Adrenal gland (tissue), 12 donors: ENCODE measurements around the gene ZNF333. TPM values are rescaled to one million over a fixed set of nuclear protein-coding genes. Genes with fewer than 3 reads are reported as not detected.

Source experiments
- DNase-seq, 7 donors: peaks; one replicate each; pipeline ENCODE4 v3.0.0-alpha.2; 2019 to 2020
- H3K27ac ChIP-seq, 5 donors: fragments of 200-600 bp; sonication (generic) in 4 of 5; 1 replicate in 3 of 5; 2 replicates in 2 of 5; pipeline versions ENCODE4 v1.5.1 to v1.8.0; 2016 to 2020; ENCODE audit warnings: mild to moderate bottlenecking in 1 of 5
- H3K27me3 ChIP-seq: fragments of 200-600 bp; 2 replicates; pipeline ENCODE4 v1.8.0; 2021
- H3K36me3 ChIP-seq, 2 donors: fragments of 200-600 bp; replicated peaks in 1 of 2; 1 replicate in 1 of 2; 2 replicates in 1 of 2; pipeline versions ENCODE4 v1.5.1 to v1.8.0; 2018 to 2022
- H3K4me1 ChIP-seq, 2 donors: fragments of 200-600 bp; replicated peaks in 1 of 2; 1 replicate in 1 of 2; 2 replicates in 1 of 2; pipeline versions ENCODE4 v1.5.1 to v1.8.0; 2018 to 2021
- H3K4me3 ChIP-seq, 4 donors: fragments of 200-600 bp; sonication (generic) in 3 of 4; one replicate each; pipeline ENCODE4 v1.5.1; 2016 to 2018
- H3K9me3 ChIP-seq, 3 donors: fragments of 200-600 bp; sonication (generic) in 1 of 3; replicated peaks in 1 of 3; 1 replicate in 2 of 3; 2 replicates in 1 of 3; pipeline versions ENCODE4 v1.5.1 to v1.8.0; 2016 to 2021
- POLR2A ChIP-seq, 2 donors: fragments of 450-650 bp; IDR thresholded peaks; one replicate each; pipeline ENCODE4 v1.6.1; 2017; ENCODE audit warnings: antibody characterized with exemption in 2 of 2, mild to moderate bottlenecking in 2 of 2, moderate library complexity in 1 of 2
- WGBS, 4 donors: extraction: QIAGEN DNeasy Blood & Tissue Kit in 2 of 4; methylation state at CpG; one replicate each; pipeline versions ENCODE4 v1.1.5 to v1.1.7; 2013 to 2017; 5-methylcytosine and 5-hydroxymethylcytosine counted together
- intact Hi-C, 2 donors: fragments of 100-400 bp; cut with DNase I; formaldehyde crosslinking; loops; one replicate each; pipeline versions ENCODE4 v1.14.1 to v1.15.0; 2022 to 2023
- polyA plus RNA-seq, 3 donors: library from polyadenylated mRNA; stranded (reverse); fragments of 200-250 nt in 2 of 3; fragments of 350-450 nt in 1 of 3; fragmentation: Illumina TruSeq in 1 of 3; extraction: RNeasy Lipid Tissue Mini Kit (QIAGEN cat#74804) in 1 of 3; gene quantifications; one replicate each; pipeline ENCODE4 v1.2.3, GENCODE V29; 2013 to 2014
- total RNA-seq, 9 donors: library from RNA; depleted of rRNA in 4 of 9; stranded (reverse); fragments of >200 nt in 4 of 9; fragments of 120-200 nt in 1 of 9; fragmentation: NEBNext Ultra II Directional in 1 of 9; extraction: Animal tissue kit (Norgen Biotek cat#: 25700) in 1 of 9; gene quantifications; one replicate each; pipeline versions ENCODE4 v1.1.0 to v1.2.4, GENCODE V29; 2013 to 2023
- TF ChIP-seq, protein P1 (sequence below), 6 experiments: fragments of 450-650 bp in 4 of 6; fragments of 200-600 bp in 2 of 6; sonication (generic) in 1 of 6; IDR thresholded peaks; 1 replicate in 5 of 6; 2 replicates in 1 of 6; pipeline versions ENCODE4 v1.5.1 to v1.8.0; 2016 to 2021; ENCODE audit warnings: antibody characterized with exemption in 6 of 6, mild to moderate bottlenecking in 2 of 6, moderate library complexity in 1 of 6
- donor health status: healthy with polysubstance abuse.
- donor health status: Bipolar disorder and iron deficiency.
- donor health status: DM: yes; HTN: yes; CAD: no.
- donor health status: DM: no; HTN: no; CAD: no.
- donor health status: DM: no; HTN: no; CAD: no.
- donor health status: DM: yes; HTN: yes; CAD: no.

ZNF333 gene
- total and polyA plus RNA-seq, 12 donors, result 8.3 to 26.1 (median 17.6) TPM

DNA sequence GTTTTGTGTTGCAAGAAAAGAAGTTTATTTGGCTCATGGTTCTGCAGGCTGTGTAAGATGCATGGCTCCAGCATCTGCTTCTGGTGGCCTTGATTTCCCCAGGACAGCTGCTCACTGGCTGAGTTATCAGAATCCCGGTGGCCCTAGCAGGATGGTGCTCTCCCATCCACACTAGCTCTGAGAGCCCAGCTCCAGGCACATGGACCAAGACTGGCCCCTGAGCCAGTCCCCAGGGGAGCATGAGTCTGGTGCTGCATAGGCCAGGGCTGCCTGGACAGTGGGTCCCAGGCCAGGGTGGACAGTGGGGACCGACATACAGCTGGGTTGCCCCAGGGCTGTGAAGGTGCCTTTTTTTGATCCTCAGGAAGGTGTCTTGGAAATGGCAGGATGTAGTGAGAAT lies 78.2 kb downstream of the ZNF333 start:
- intact Hi-C loops, result loop anchor here (10.0 kb wide), 1 partner anchor 373 kb away; no protein-coding TSS in a partner anchor
- TF ChIP-seq POLR2A (IDR thresholded peaks at IDR 0.05), result no peak
- TF ChIP-seq, protein P1, sequence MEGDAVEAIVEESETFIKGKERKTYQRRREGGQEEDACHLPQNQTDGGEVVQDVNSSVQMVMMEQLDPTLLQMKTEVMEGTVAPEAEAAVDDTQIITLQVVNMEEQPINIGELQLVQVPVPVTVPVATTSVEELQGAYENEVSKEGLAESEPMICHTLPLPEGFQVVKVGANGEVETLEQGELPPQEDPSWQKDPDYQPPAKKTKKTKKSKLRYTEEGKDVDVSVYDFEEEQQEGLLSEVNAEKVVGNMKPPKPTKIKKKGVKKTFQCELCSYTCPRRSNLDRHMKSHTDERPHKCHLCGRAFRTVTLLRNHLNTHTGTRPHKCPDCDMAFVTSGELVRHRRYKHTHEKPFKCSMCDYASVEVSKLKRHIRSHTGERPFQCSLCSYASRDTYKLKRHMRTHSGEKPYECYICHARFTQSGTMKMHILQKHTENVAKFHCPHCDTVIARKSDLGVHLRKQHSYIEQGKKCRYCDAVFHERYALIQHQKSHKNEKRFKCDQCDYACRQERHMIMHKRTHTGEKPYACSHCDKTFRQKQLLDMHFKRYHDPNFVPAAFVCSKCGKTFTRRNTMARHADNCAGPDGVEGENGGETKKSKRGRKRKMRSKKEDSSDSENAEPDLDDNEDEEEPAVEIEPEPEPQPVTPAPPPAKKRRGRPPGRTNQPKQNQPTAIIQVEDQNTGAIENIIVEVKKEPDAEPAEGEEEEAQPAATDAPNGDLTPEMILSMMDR (IDR thresholded peaks at IDR 0.05), result no peak
- Histone ChIP-seq H3K36me3 (no peaks in the 10 kb centered on the region), H3K4me1 (no peaks in the 10 kb centered on the region), H3K4me3 (no peak overlapping the region), H3K27me3 (no peaks in the 10 kb centered on the region), H3K27ac (no peak overlapping the region), H3K9me3 (no peaks in the 10 kb centered on the region)
- 71 to 87% (median 83%) methylated on average over 1 to 2 of the region's 2 CpGs; no CpG with 5 or more reads in 1 of the 4 donors for WGBS, 4 donors
- DNase-seq, result peak in 1 of 7 donors; percentile 15

DNA sequence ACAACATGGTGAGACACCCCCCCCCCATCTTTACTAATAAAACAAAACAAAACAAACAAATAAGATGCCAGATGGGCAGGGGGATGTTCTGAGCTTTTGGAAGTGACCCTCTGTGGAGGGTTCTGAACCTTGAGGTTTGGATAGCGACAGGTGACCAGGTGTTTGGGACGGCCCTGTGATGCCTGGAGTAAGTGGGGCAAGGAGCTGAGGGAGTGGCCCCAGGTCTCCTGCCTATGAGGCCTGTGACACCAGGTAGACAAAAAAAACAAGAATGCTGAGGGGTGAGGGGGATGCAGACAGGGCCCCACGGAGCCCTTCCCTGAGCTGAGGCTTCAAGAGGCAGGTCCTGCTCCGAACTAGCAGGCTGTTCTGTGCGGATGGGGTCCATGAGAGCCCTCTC lies 79.4 kb downstream of the ZNF333 start:
- intact Hi-C loops, result loop anchor here (10.0 kb wide), 1 partner anchor 374 kb away; no protein-coding TSS in a partner anchor
- Histone ChIP-seq H3K4me3 (no peak overlapping the region), H3K27me3 (no peaks in the 10 kb centered on the region), H3K36me3 (no peaks in the 10 kb centered on the region), H3K9me3 (no peaks in the 10 kb centered on the region), H3K4me1 (no peaks in the 10 kb centered on the region), H3K27ac (no peak overlapping the region)
- peak in 1 of 7 donors; percentile 9 for DNase-seq
- TF ChIP-seq, protein P1 (IDR thresholded peaks at IDR 0.05), result no peak
- no peak for TF ChIP-seq POLR2A (IDR thresholded peaks at IDR 0.05)
- WGBS, 4 donors, result 80 to 90% (median 87%) methylated on average over 4 to 5 of the region's 5 CpGs

DNA sequence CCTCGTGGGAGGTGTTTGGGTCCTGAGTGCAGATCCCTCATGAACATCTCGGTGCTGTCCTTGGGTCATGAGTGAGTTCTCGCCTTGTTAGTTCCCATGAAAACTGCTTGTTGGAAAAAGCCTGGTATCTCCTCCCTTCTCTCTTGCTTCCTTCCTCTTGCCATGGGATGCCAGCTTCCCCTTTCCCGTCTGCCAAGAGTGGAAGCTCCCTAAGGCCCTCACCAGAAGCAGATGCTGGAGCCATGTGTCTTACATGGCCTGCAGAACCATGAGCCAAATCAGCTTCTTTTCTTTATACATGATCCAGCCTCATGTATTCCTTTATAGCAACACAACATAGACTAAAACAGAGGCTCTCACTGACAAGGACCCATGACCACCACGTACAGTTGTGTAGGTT lies 80.3 kb downstream of the ZNF333 start:
- intact Hi-C loops, result no loop called here
- no peaks in the 10 kb centered on the region for H3K9me3 ChIP-seq
- no peak overlapping the region for H3K27ac ChIP-seq
- TF ChIP-seq, protein P1 (IDR thresholded peaks at IDR 0.05), result no peak
- TF ChIP-seq POLR2A (IDR thresholded peaks at IDR 0.05), result no peak
- H3K27me3 ChIP-seq, result no peaks in the 10 kb centered on the region
- H3K4me1 ChIP-seq, result no peaks in the 10 kb centered on the region
- WGBS, 4 donors, result 67 to 79% (median 77%) methylated on average over 5 of the region's 5 CpGs
- H3K4me3 ChIP-seq, result no peak overlapping the region
- H3K36me3 ChIP-seq, result no peaks in the 10 kb centered on the region
- DNase-seq, result no peak

DNA sequence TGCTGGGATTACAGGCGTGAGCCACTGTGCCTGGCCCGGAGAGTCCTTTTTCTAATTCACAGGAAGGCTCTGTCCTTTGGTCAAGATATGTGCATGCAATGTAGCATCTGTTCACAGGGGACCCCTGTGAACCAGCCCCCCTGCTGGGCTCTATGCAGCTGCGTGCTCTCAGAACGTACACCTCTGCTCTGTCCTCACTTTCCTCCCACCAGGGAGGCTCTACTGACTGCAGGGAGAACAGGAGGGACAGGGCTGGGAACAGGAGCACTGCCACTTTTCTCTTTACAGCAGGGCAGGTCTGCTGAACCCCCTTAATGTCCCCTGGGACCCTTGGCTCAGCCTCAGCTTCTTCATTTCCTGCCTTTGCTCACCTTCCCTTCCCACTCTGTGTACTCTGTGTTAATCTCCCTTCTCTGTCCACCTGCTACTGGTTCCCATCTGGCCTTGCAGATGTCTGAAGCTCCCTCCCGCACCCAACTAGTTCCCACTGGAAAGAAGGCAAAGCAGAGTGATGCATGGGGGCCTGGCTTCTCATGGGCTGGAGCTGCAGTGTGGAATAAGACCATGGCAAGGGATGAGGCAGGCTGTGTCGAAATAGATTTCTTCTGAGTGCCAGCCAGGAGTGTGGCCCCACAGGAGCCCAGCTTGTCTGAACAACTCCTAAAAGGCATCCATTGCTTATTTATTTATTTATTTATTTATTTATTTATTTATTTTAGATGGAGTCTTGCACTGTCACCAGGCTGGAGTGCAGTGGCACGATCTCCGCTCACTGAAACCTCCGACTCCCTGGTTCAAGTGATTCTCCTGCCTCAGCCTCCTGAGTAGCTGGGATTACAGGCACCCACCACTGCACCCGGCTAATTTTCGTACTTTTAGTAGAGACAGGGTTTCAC lies 81.3 kb downstream of the ZNF333 start:
- Histone ChIP-seq H3K9me3 (no peaks in the 10 kb centered on the region), H3K27me3 (no peaks in the 10 kb centered on the region), H3K36me3 (no peaks in the 10 kb centered on the region), H3K4me1 (no peaks in the 10 kb centered on the region), H3K4me3 (no peak overlapping the region), H3K27ac (no peak overlapping the region)
- 81 to 90% (median 87%) methylated on average over 11 of the region's 11 CpGs for WGBS, 4 donors
- TF ChIP-seq POLR2A (IDR thresholded peaks at IDR 0.05), result no peak
- TF ChIP-seq, protein P1 (IDR thresholded peaks at IDR 0.05), result no peak
- DNase-seq, result no peak
- intact Hi-C loops, result no loop called here
